ENCODE results near the gene BMP10. TPM values are rescaled to one million over a fixed set of nuclear protein-coding genes. Genes with fewer than 3 reads are reported as not detected.

The BMP10 gene
- total and polyA plus RNA-seq, 2 of the 8 experiments (the other 6 are each of a cell fraction or from before 2014, with no cell fraction given): not detected

- TF ChIP-seq SAP30 (IDR thresholded peaks at IDR 0.05; ENCODE audit: insufficient read depth, insufficient replicate concordance, low read length): no peak
- TF ChIP-seq NANOG (IDR thresholded peaks at IDR 0.05; ENCODE audit: insufficient read depth, low read depth, low read length, poor library complexity, severe bottlenecking): no peak
- TF ChIP-seq SIX5 (IDR thresholded peaks at IDR 0.05; ENCODE audit: low read depth, low read length): no peak
- TF ChIP-seq KDM1A (IDR thresholded peaks at IDR 0.05; ENCODE audit: borderline replicate concordance, low read length): no peak
- TF ChIP-seq RNF2 (IDR thresholded peaks at IDR 0.05; ENCODE audit: borderline replicate concordance, low read depth, low read length, missing control alignments, poor library complexity, severe bottlenecking): no peak
- no peak for TF ChIP-seq JUND (IDR thresholded peaks at IDR 0.05; ENCODE audit: low read length)
These were observed 32.6 kb downstream of the BMP10 start (continued) for GRCh38 chr2:68838641-68839040.
